ENCODE measurements around the gene PP2D1. TPM values are rescaled to one million over a fixed set of nuclear protein-coding genes. Genes with fewer than 3 reads are reported as not detected.
A peak's percentile ranks its signal among the peaks of the same experiment; 100 is the strongest.

PP2D1 gene
- total RNA-seq, 1 donor from 2014 or later: not detected

GRCh38 chr3:20042331-20042730 is 30.3 kb upstream of the PP2D1 start:
- TF ChIP-seq, protein P1, sequence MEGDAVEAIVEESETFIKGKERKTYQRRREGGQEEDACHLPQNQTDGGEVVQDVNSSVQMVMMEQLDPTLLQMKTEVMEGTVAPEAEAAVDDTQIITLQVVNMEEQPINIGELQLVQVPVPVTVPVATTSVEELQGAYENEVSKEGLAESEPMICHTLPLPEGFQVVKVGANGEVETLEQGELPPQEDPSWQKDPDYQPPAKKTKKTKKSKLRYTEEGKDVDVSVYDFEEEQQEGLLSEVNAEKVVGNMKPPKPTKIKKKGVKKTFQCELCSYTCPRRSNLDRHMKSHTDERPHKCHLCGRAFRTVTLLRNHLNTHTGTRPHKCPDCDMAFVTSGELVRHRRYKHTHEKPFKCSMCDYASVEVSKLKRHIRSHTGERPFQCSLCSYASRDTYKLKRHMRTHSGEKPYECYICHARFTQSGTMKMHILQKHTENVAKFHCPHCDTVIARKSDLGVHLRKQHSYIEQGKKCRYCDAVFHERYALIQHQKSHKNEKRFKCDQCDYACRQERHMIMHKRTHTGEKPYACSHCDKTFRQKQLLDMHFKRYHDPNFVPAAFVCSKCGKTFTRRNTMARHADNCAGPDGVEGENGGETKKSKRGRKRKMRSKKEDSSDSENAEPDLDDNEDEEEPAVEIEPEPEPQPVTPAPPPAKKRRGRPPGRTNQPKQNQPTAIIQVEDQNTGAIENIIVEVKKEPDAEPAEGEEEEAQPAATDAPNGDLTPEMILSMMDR (IDR thresholded peaks at IDR 0.05; ENCODE audit: insufficient read depth, low read length, severe bottlenecking): no peak
- no peaks in the 10 kb centered on the region for H3K27me3 ChIP-seq (ENCODE audit: control insufficient read depth, insufficient read depth, low read length)
- FAIRE-seq: no peak
- DNase-seq (ENCODE audit: low read depth): no peak
- H3K36me3 ChIP-seq (ENCODE audit: control insufficient read depth, insufficient read depth, low read length): no peaks in the 10 kb centered on the region
- no peak overlapping the region for H3K4me3 ChIP-seq (ENCODE audit: low read depth, low read length)

- no peak for FAIRE-seq
- TF ChIP-seq, protein P1 (IDR thresholded peaks at IDR 0.05; ENCODE audit: insufficient read depth, low read length, severe bottlenecking): no peak
- DNase-seq (ENCODE audit: low read depth): peak; percentile 53
- Histone ChIP-seq H3K27me3 (ENCODE audit: control insufficient read depth, insufficient read depth, low read length) (no peaks in the 10 kb centered on the region), H3K4me3 (ENCODE audit: low read depth, low read length) (peak overlapping the region; percentile 70), H3K36me3 (ENCODE audit: control insufficient read depth, insufficient read depth, low read length) (no peaks in the 10 kb centered on the region)
Observed at GRCh38 chr3:20041197-20041780, 29.2 kb upstream of the PP2D1 start.

DNA sequence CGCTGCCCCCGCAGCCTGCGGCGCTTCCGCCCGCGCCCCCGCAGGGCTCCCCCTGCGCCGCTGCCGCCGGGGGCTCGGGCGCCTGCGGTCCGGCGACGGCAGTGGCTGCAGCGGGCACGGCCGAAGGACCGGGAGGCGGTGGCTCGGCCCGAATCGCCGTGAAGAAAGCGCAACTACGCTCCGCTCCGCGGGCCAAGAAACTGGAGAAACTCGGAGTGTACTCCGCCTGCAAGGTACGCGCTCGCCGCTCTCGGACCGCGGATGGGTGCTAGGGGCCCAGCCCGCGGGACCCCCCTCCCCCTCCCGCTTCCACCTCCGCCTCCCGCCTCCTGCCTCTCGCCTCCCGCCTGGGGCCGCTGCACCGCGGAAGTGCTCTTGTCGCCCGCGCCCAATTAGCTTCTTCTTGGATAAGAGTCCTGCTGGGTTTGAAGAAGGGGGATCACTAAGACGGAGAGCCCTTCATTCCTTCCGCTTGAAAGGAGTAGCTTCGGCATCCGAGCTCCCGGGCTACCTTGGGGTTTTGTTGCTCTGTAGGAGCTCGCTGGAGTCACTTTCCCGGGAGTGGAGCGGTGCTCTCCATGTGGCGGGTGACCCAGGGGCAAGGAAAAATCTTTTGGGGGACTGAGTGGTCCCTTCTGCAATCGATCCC is 28.6 kb upstream of the PP2D1 start:
- DNase-seq (ENCODE audit: low read depth): peak; percentile 43
- H3K27me3 ChIP-seq (ENCODE audit: control insufficient read depth, insufficient read depth, low read length): no peaks in the 10 kb centered on the region
- FAIRE-seq: no peak

DNA sequence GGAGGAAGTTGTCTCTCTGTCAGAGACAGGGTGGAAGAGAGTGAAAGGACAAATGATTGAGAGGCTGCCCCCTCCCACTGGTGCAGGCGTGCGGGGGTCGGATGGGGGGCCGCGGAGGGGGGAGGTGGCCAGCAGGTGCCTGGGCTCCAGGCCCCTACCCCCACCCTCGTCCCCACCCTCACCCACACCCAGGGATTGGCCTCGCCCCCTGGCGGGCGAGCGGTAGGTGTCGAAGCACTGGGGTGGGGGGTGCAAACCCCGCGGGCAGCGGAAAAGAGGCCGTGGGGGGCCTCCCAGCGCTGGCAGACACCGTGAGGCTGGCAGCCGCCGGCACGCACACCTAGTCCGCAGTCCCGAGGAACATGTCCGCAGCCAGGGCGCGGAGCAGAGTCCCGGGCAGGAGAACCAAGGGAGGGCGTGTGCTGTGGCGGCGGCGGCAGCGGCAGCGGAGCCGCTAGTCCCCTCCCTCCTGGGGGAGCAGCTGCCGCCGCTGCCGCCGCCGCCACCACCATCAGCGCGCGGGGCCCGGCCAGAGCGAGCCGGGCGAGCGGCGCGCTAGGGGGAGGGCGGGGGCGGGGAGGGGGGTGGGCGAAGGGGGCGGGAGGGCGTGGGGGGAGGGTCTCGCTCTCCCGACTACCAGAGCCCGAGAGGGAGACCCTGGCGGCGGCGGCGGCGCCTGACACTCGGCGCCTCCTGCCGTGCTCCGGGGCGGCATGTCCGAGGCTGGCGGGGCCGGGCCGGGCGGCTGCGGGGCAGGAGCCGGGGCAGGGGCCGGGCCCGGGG is 27.9 kb upstream of the PP2D1 start, which contains the start of gene KAT2B:
Gene KAT2B (plus strand): TSS at position 682 of the 783 bp plus-strand sequence. CDS start 32 bp downstream, at position 714.
- no peaks in the 10 kb centered on the region for H3K27me3 ChIP-seq (ENCODE audit: control insufficient read depth, insufficient read depth, low read length)
- H3K4me3 ChIP-seq (ENCODE audit: low read depth, low read length): peak within 1 kb of the TSS; percentile 70
- FAIRE-seq: no peak
- peak; percentile 42 for DNase-seq (ENCODE audit: low read depth)
- TF ChIP-seq, protein P1 (IDR thresholded peaks at IDR 0.05; ENCODE audit: insufficient read depth, low read length, severe bottlenecking): peak; percentile 74
- no peaks in the 10 kb centered on the region for H3K36me3 ChIP-seq (ENCODE audit: control insufficient read depth, insufficient read depth, low read length)

More for the DNA sequence above, 28.6 kb upstream of the PP2D1 start:
- H3K36me3 ChIP-seq (ENCODE audit: control insufficient read depth, insufficient read depth, low read length): no peaks in the 10 kb centered on the region
- H3K4me3 ChIP-seq (ENCODE audit: low read depth, low read length): peak overlapping the region; percentile 70
- TF ChIP-seq, protein P1 (IDR thresholded peaks at IDR 0.05; ENCODE audit: insufficient read depth, low read length, severe bottlenecking): peak; percentile 22

DNA sequence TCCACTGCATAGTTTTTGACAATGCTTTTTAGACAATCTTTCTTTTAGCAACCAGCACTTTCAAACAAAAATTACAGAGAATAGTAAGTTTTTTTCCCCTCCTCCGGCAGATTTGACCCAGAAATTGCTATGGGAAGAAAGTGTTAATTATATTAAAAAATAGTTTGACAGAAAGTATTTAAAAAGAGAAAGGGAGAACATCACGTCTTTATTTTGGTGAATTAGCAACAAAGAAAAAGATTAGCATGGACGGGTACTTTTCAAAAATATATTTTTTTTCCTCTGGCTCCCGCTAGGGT is 27.4 kb upstream of the PP2D1 start:
- no peak for FAIRE-seq

More for the DNA sequence above, 27.4 kb upstream of the PP2D1 start:
- peak overlapping the region; percentile 70 for H3K4me3 ChIP-seq (ENCODE audit: low read depth, low read length)
- no peak for DNase-seq (ENCODE audit: low read depth)
- H3K27me3 ChIP-seq (ENCODE audit: control insufficient read depth, insufficient read depth, low read length): no peaks in the 10 kb centered on the region
- TF ChIP-seq, protein P1 (IDR thresholded peaks at IDR 0.05; ENCODE audit: insufficient read depth, low read length, severe bottlenecking): no peak
- H3K36me3 ChIP-seq (ENCODE audit: control insufficient read depth, insufficient read depth, low read length): no peaks in the 10 kb centered on the region

Data from bronchial epithelial cell (primary cell).